Medulla oblongata (tissue), 1 donor: Measurements from ENCODE around the gene ASPSCR1.

Experiments
- DNase-seq: peaks from one replicate; pipeline ENCODE4 v3.0.0-alpha.2; 2015; ENCODE audit errors: extremely low spot score

The ASPSCR1 gene

GRCh38 chr17:81999587-81999975, 22.2 kb downstream of the ASPSCR1 start:
- no peak for DNase-seq

- no peak for DNase-seq
These were observed 22.8 kb downstream of the ASPSCR1 start for GRCh38 chr17:81999976-82000802.

GRCh38 chr17:82000803-82001570, 23.6 kb downstream of the ASPSCR1 start:
- DNase-seq, result no peak

- no peak for DNase-seq
These were observed 24.2 kb downstream of the ASPSCR1 start for GRCh38 chr17:82001571-82002056.

GRCh38 chr17:82003411-82004381, 26.3 kb downstream of the ASPSCR1 start:
- DNase-seq, result no peak

GRCh38 chr17:82004517-82005455, 27.4 kb downstream of the ASPSCR1 start:
- no peak for DNase-seq

- DNase-seq, result no peak
These were observed 28.4 kb downstream of the ASPSCR1 start for GRCh38 chr17:82005701-82006348.

- DNase-seq, result peak; percentile 75
These were observed 29.2 kb downstream of the ASPSCR1 start for GRCh38 chr17:82006468-82007227.

GRCh38 chr17:82007228-82007494, 29.7 kb downstream of the ASPSCR1 start:
- no peak for DNase-seq

DNA sequence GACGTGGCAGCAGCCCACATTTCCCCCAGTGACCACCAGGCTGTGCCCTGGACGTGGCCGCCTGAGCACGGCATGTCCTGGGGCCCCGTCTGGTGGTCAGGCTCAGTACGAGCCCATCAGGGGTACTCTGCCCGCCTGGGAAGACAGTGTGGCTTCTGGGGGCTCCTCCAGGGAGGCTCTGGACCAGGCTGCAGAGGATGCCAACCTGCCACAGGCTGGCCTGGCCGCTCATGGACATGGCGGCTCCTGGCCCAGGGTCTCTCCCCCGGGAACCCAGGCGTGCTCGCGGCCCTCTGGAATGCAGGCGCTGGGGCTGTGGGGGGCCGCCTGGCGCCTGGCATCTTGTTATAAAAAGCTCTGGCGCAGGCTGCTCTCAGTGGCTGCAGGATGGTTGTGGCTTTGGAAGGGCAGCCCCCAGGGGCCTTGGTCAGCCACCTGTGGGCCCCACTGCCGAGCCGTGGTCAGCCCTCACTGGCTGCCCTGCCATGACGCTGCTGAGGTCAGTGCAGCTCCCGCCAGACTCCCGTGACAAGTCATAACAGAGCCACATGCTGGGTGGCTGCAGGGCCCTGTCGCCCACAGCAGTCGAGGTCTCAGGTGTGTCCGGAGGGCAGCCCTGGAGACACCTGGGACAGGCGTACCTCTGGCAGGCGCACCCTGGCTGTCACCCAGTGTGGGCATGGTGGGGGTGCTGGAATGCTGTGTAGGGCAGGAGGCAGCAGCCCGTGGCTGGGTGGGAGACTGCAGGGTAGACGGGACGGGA, 30.2 kb downstream of the ASPSCR1 start:
- DNase-seq, result no peak

DNA sequence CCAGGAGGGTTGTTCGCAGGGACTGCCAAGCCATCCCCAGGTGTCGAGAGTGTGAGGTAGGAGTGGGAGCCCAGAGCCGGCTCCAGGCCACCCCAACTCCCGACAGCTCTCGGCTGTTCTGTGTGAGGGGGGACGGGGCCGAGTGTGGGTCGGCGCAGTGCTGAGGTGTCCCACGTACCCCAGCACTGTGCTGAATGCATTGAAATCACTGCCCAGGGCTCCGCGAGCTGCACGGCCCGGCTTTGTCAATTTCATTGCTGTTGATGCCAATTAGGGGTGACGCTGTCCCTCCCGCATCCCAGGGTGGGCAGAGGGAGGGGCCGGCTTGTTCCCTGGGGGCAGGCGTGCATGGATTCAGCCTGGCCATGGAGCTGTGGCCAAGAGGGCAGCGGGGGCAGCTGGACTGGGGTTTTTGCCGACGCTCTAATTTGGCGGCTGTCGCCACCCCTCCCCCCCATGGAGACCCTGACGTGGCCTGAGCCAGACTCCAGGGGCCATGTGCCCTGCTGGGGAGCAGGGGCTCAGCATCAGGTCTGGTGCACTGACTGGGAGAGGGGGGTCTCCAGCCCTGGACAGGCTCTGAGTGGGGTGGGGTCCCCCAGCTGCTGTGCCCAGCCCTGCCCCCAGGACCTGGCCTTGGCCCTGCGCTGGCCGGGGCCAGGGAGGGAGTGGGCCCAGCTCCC, 31.0 kb downstream of the ASPSCR1 start:
- no peak for DNase-seq

DNA sequence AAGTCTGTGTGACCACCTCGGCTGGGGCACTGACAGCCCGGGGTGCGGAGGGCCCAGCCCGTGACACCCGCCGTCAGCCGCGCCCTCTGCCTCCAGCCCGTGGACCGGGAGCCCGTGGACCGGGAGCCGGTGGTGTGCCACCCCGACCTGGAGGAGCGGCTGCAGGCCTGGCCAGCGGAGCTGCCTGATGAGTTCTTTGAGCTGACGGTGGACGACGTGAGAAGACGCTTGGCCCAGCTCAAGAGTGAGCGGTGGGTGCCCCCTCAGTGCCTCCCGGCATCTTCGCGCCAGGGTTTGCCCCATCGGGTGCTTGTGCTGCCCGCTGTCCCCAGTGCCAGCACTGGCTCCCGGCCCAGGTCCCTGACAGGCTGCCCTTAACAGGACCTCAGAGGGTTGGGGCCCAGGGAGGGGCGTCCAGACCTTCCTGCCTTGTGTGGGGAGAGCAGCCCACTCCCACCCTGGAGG, 31.5 kb downstream of the ASPSCR1 start:
- no peak for DNase-seq

DNA sequence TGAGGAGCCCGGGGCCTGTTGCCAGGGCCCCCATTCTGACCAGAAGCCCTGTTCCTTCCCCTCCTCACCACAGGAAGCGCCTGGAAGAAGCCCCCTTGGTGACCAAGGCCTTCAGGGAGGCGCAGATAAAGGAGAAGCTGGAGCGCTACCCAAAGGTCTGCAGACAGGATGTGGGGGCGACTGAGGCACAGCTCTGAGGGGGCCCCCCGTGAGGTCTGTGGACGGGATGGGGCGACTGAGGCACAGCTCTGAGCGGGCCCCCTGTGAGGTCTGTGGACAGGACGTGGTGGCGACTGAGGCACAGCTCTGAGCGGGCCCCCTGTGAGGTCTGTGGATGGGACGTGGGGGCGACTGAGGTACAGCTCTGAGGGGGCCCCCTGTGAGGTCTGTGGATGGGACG, 32.0 kb downstream of the ASPSCR1 start:
- DNase-seq, result no peak

- DNase-seq, result no peak
These were observed 33.4 kb downstream of the ASPSCR1 start for GRCh38 chr17:82010575-82011525.

DNA sequence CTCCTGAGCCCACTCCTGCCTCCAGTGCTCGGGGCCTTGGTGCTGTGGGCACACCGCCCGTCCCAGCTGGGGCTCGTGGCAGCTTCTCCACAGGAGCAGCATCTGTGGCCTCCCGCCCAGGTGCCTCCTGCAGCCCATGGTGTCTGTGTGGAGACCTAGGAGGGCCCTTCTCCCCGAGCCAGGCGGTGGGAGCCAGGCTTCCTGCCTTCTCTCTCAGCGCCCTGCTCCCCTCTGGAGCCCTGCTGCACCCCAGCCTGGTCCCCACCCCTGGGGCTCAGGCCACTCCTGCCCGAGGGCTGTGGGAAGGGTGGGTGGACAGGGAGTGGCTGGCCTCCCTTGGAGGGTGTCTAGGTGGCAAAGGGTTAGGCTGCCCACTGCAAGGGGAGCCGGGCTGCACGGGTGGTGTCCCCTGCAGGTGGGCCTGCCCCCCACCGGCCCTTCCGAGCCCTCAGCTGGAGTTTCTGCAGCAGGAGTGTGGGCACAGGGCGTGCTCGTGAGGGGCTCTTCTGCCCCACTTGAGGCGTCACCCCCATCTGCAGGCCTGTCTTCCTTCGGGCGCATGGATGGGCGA, 34.3 kb downstream of the ASPSCR1 start:
- DNase-seq, result no peak

DNA sequence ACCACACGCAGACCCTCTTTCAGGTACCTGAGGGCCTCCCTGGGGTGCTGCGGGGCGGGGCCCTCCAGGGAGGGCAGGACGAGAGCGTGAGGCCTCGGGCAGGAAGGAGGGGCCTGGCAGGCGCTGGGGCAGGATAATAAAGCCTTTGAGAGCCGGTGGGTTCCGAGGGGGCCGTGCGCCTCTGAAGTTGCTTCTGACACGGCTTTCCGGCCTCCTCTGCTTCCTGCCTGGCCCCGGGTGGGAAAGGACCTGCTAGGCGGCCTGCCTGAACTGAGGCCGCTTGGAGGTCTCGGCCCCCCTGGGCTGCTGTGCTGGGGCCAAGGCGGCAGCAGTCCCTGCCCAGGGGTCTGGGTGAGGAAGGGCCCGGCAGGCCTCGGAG, 34.8 kb downstream of the ASPSCR1 start:
- DNase-seq, result no peak
